Astrocyte (in vitro differentiated cells and primary cell): ENCODE results near the gene CMIP. TPM values are rescaled to one million over a fixed set of nuclear protein-coding genes. Genes with fewer than 3 reads are reported as not detected.

Experiments
- DNase-seq: peaks from one replicate; pipeline ENCODE4 v3.0.0-alpha.2; 2010; ENCODE audit warnings: low read depth
- FAIRE-seq: peaks from 2 replicates; lab custom pipeline; 2011; peaks lifted over from hg19 to GRCh38; lab: Jason Lieb, UNC
- H2AFZ ChIP-seq: 2 replicates; pipeline ENCODE4 v1.6.0; 2012; ENCODE audit warnings: low read depth, low read length, inconsistent platforms
- H3K27ac ChIP-seq: 2 replicates; pipeline ENCODE4 v1.5.1; 2011; ENCODE audit warnings: low read depth, low read length, inconsistent platforms
- H3K27me3 ChIP-seq: 2 replicates; pipeline ENCODE4 v1.6.0; 2011; ENCODE audit warnings: low read length, inconsistent platforms; ENCODE audit not compliant: insufficient read depth
- H3K36me3 ChIP-seq: 2 replicates; pipeline ENCODE4 v1.5.1; 2011; ENCODE audit warnings: low read length, inconsistent platforms; ENCODE audit not compliant: insufficient read depth
- H3K4me1 ChIP-seq: 2 replicates; pipeline ENCODE4 v1.5.1; 2011; ENCODE audit warnings: low read length, inconsistent platforms; ENCODE audit not compliant: insufficient read depth
- H3K4me2 ChIP-seq: 2 replicates; pipeline ENCODE4 v1.6.0; 2012; ENCODE audit warnings: low read length, inconsistent platforms
- H3K4me3 ChIP-seq: 2 replicates; pipeline ENCODE4 v1.5.1; 2011; ENCODE audit warnings: low read depth, mild to moderate bottlenecking, low read length, inconsistent platforms; ENCODE audit not compliant: insufficient read depth
- H3K79me2 ChIP-seq: 2 replicates; pipeline ENCODE4 v1.6.0; 2012; ENCODE audit warnings: mild to moderate bottlenecking, low read length, inconsistent platforms; ENCODE audit not compliant: insufficient read depth
- H3K9ac ChIP-seq: 2 replicates; pipeline ENCODE4 v1.6.0; 2012; ENCODE audit warnings: mild to moderate bottlenecking, low read length, inconsistent platforms
- H3K9me3 ChIP-seq: 2 replicates; pipeline ENCODE4 v1.5.1; 2012; ENCODE audit warnings: low read depth, mild to moderate bottlenecking, low read length, inconsistent platforms; ENCODE audit not compliant: insufficient read depth
- H4K20me1 ChIP-seq: 2 replicates; pipeline ENCODE4 v1.6.0; 2012; ENCODE audit warnings: low read length, inconsistent platforms; ENCODE audit not compliant: insufficient read depth
- H3K27ac Mint-ChIP-seq: one replicate; pipeline ENCODE4 v1.8.0; 2021; ENCODE audit warnings: mild to moderate bottlenecking, mixed read lengths; ENCODE audit not compliant: unreplicated experiment
- H3K27me3 Mint-ChIP-seq: one replicate; pipeline ENCODE4 v1.8.0; 2021; ENCODE audit warnings: low read depth, mixed read lengths; ENCODE audit not compliant: unreplicated experiment
- H3K36me3 Mint-ChIP-seq: one replicate; pipeline ENCODE4 v1.8.0; 2021; ENCODE audit warnings: low read depth, mixed read lengths; ENCODE audit not compliant: unreplicated experiment
- H3K4me1 Mint-ChIP-seq: one replicate; pipeline ENCODE4 v1.8.0; 2021; ENCODE audit warnings: low read depth, mixed read lengths; ENCODE audit not compliant: unreplicated experiment
- H3K4me3 Mint-ChIP-seq: one replicate; pipeline ENCODE4 v1.8.0; 2021; ENCODE audit warnings: mild to moderate bottlenecking, moderate library complexity, mixed read lengths; ENCODE audit not compliant: unreplicated experiment
- H3K9me3 Mint-ChIP-seq: one replicate; pipeline ENCODE4 v1.8.0; 2021; ENCODE audit warnings: mild to moderate bottlenecking, mixed read lengths; ENCODE audit not compliant: unreplicated experiment
- EZH2 ChIP-seq: IDR thresholded peaks from 2 replicates; pipeline ENCODE4 v1.6.1; 2012; ENCODE audit warnings: mild to moderate bottlenecking, low read length, inconsistent platforms; ENCODE audit not compliant: insufficient read depth
- total RNA-seq: library from RNA; stranded (reverse); gene quantifications from 2 replicates; pipeline ENCODE4 v1.2.1, GENCODE V29; 2021
- TF ChIP-seq, protein P1 (sequence below): IDR thresholded peaks from 2 replicates; pipeline ENCODE4 v1.5.1; 2011; ENCODE audit warnings: low read depth, mild to moderate bottlenecking, inconsistent platforms, low read length, moderate library complexity; ENCODE audit not compliant: insufficient read depth

Gene CMIP
- total RNA-seq, 1 donor from 2014 or later, result 71.5 TPM

DNA sequence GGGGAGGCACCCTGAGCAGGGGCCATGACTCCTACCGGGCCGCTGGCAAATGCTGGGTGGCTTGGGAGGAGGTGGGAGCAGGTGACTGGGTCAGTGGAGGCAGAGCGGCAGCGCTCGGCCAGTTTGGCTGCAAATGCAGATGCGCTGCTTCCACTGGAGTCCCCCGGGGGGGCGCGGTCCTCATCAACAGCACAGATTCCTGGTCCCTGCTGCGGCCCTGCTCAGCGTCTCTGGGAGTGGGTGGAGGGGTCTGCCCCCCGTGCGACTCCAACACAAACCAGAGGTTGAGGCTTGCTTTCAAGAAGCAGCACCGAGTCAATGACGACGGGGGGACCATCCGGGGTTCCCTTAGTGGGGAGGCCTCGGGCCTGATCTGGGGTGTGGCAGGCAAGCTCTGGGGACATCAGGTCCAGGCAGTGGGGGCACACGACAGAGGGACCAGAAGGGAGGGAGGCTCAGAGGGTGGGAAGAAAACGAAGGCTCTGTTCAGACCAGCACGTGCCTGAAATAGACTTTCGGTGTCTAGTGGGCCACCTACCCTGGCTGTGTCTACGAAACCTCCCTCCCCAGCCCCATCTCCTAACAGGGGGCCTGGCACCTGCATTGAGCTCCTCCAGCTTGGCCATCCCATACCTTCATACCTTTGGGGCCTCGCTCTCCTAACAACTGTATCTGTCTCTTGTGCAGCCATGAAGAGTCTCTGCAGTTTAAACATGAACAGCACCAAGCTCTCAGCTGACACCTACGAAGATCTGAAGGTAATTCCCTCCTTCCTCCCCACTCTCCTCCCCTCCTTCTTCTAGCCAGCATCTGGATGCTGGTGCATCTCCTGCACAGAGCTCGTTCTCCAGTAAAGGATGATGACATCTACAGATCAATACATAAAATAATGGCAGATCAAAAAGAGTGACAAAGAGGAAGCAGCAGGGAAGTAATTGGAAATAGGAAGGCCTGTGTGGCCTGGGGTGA is 262.0 kb downstream of the CMIP start:
- FAIRE-seq (no peak), DNase-seq (no peak)
- TF ChIP-seq EZH2, result no peak
- TF ChIP-seq, protein P1, sequence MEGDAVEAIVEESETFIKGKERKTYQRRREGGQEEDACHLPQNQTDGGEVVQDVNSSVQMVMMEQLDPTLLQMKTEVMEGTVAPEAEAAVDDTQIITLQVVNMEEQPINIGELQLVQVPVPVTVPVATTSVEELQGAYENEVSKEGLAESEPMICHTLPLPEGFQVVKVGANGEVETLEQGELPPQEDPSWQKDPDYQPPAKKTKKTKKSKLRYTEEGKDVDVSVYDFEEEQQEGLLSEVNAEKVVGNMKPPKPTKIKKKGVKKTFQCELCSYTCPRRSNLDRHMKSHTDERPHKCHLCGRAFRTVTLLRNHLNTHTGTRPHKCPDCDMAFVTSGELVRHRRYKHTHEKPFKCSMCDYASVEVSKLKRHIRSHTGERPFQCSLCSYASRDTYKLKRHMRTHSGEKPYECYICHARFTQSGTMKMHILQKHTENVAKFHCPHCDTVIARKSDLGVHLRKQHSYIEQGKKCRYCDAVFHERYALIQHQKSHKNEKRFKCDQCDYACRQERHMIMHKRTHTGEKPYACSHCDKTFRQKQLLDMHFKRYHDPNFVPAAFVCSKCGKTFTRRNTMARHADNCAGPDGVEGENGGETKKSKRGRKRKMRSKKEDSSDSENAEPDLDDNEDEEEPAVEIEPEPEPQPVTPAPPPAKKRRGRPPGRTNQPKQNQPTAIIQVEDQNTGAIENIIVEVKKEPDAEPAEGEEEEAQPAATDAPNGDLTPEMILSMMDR, result no peak
- Histone ChIP-seq H3K27ac (no peak overlapping the region), H3K79me2 (no peaks in the 10 kb centered on the region), H3K4me1 (peaks cover 32% of the 10 kb centered on the region), H3K9me3 (no peaks in the 10 kb centered on the region), H3K4me3 (no peak overlapping the region), H3K4me2 (no peak overlapping the region), H3K27me3 (no peaks in the 10 kb centered on the region), H4K20me1 (peaks cover 5% of the 10 kb centered on the region), H2AFZ (no peak overlapping the region), H3K36me3 (no peaks in the 10 kb centered on the region), H3K9ac (peak overlapping the region; percentile 10)
- Mint-ChIP-seq H3K27ac (peak overlapping the region; percentile 5), H3K27me3 (no peaks in the 10 kb centered on the region), H3K4me1 (peaks cover 27% of the 10 kb centered on the region), H3K4me3 (no peak overlapping the region), H3K36me3 (peaks cover 18% of the 10 kb centered on the region), H3K9me3 (no peaks in the 10 kb centered on the region)

DNA sequence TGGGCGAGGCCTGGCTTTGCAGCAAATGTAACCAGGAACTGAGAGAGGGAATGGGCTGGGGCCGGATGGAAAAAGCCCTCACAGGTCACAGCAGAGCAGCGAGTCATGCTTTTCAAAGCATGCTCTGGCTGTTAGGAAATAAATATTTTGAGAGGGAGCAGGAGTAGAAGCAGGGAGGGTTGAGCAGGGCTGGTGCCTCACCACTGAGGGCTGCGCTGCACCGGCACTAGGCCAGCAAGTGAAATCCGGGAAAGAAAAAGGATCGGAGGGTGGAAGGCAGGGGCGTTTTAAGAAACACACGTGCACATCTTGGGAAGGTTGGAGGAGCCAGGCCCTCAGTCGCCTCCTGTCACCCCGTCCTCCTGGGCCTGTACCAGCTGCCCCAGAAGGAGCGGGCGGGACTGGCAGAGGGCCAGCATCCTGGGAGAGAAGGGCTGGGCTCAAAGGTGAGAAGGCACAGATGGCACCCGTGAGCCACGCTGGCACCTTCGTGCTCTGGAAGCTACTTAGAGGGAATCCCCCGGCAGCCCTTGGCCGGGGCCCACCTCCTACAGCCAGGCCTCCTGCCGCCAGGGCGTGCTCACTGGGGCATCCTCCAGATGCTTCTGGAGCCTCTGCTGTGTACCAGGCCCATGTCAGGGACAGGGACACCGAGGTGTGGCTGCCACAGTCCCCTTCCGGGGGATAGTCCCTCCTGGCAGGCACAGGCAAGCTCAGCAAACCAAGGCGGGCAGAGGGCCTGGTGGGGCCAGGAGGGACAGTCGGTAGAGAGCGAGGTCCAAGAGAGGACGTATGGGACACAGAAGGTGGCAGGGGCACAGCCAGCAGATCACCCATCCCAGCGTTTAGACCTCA is 263.0 kb downstream of the CMIP start:
- TF ChIP-seq, protein P1, result no peak
- no peak for TF ChIP-seq EZH2
- Histone ChIP-seq H3K36me3 (no peaks in the 10 kb centered on the region), H3K4me1 (peaks cover 39% of the 10 kb centered on the region), H2AFZ (no peak overlapping the region), H3K27me3 (no peaks in the 10 kb centered on the region), H3K4me3 (no peak overlapping the region), H3K9ac (peak overlapping the region; percentile 35), H4K20me1 (peaks cover 5% of the 10 kb centered on the region), H3K9me3 (no peaks in the 10 kb centered on the region), H3K27ac (no peak overlapping the region), H3K79me2 (no peaks in the 10 kb centered on the region), H3K4me2 (no peak overlapping the region)
- H3K27me3 Mint-ChIP-seq, result no peaks in the 10 kb centered on the region
- FAIRE-seq, result no peak
- peak overlapping the region; percentile 34 for H3K27ac Mint-ChIP-seq
- H3K4me1 Mint-ChIP-seq, result peaks cover 30% of the 10 kb centered on the region
- H3K36me3 Mint-ChIP-seq, result peaks cover 13% of the 10 kb centered on the region
- H3K9me3 Mint-ChIP-seq, result no peaks in the 10 kb centered on the region
- DNase-seq, result peak; percentile 51
- H3K4me3 Mint-ChIP-seq, result peak overlapping the region; percentile 28
